Smooth muscle cell (in vitro differentiated cells): Measurements from ENCODE around the gene SH2D7. TPM values are rescaled to one million over a fixed set of nuclear protein-coding genes. Genes with fewer than 3 reads are reported as not detected.

Source experiments
- DNase-seq: peaks from one replicate; lab custom pipeline; 2025; ENCODE audit not compliant: unreplicated experiment; lab: John Stamatoyannopoulos, UW
- H2AFZ ChIP-seq: fragments of 200-600 bp; sonication (generic); 2 replicates; pipeline ENCODE4 v1.6.0; 2016; ENCODE audit warnings: antibody characterized with exemption, low read depth, mild to moderate bottlenecking
- H3F3A ChIP-seq: fragments of 200-600 bp; sonication (generic); 2 replicates; pipeline ENCODE4 v1.6.0; 2017; ENCODE audit warnings: antibody characterized with exemption, low read depth
- H3K27ac ChIP-seq: fragments of 200-600 bp; sonication (generic); 2 replicates; pipeline ENCODE4 v1.5.1; 2016; ENCODE audit warnings: low read depth, mild to moderate bottlenecking
- H3K27me3 ChIP-seq: fragments of 200-600 bp; sonication (generic); 2 replicates; pipeline ENCODE4 v1.6.1; 2016; ENCODE audit warnings: low read depth, mild to moderate bottlenecking
- H3K36me3 ChIP-seq: fragments of 200-600 bp; sonication (generic); 2 replicates; pipeline ENCODE4 v1.5.1; 2016; ENCODE audit warnings: low read depth
- H3K4me1 ChIP-seq: fragments of 200-600 bp; sonication (generic); 2 replicates; pipeline ENCODE4 v1.5.1; 2016; ENCODE audit warnings: low read depth
- H3K4me2 ChIP-seq: fragments of 200-600 bp; sonication (generic); 2 replicates; pipeline ENCODE4 v1.6.0; 2016; ENCODE audit warnings: mild to moderate bottlenecking
- H3K4me3 ChIP-seq: fragments of 200-600 bp; sonication (generic); 2 replicates; pipeline ENCODE4 v1.5.1; 2016; ENCODE audit warnings: mild to moderate bottlenecking
- H3K79me2 ChIP-seq: fragments of 200-600 bp; sonication (generic); 2 replicates; pipeline ENCODE4 v1.6.0; 2016; ENCODE audit warnings: low read depth, mild to moderate bottlenecking
- H3K9ac ChIP-seq: fragments of 200-600 bp; sonication (generic); 2 replicates; pipeline ENCODE4 v1.6.0; 2016; ENCODE audit warnings: low read depth
- H3K9me3 ChIP-seq: fragments of 200-600 bp; sonication (generic); replicated peaks from 2 replicates; pipeline ENCODE4 v1.5.1; 2016; ENCODE audit warnings: low read depth
- H4K20me1 ChIP-seq: fragments of 200-600 bp; sonication (generic); 2 replicates; pipeline ENCODE4 v1.6.0; 2016; ENCODE audit warnings: low read depth
- CTCF ChIP-seq: fragments of 200-600 bp; sonication (generic); IDR thresholded peaks from 2 replicates; pipeline ENCODE4 v1.5.1; 2017; ENCODE audit warnings: borderline replicate concordance, mild to moderate bottlenecking, antibody characterized with exemption; ENCODE audit not compliant: insufficient read depth, poor library complexity, severe bottlenecking
- WGBS: methylation state at CpG from one replicate; pipeline ENCODE4 v1.1.7; 2016; ENCODE audit warnings: low lambda C conversion rate; 5-methylcytosine and 5-hydroxymethylcytosine counted together
- polyA plus RNA-seq: library from polyadenylated mRNA; unstranded; fragments of >200 nt; fragmentation: Nextera tagmentation; extraction: Ambion mirVana; gene quantifications from 2 replicates; pipeline ENCODE4 v1.2.1, GENCODE V29; 2016
- total RNA-seq: library from RNA; depleted of rRNA; stranded (reverse); fragments of >200 nt; gene quantifications from 2 replicates; pipeline ENCODE4 v1.2.3, GENCODE V29; 2014

Gene SH2D7
- total and polyA plus RNA-seq, 2 experiments from 2014 or later: 0.07 TPM; not detected in 1

GRCh38 chr15:78111788-78112187 is 19.4 kb downstream of the SH2D7 start:
- no peak for TF ChIP-seq CTCF
- no peak overlapping the region for H3K27ac ChIP-seq
- 86% methylated on average over 3 of the region's 3 CpGs for WGBS
- H3K4me2 ChIP-seq: no peak overlapping the region
- no peaks in the 10 kb centered on the region for H3K9me3 ChIP-seq
- no peaks in the 10 kb centered on the region for H3K36me3 ChIP-seq
- H3K27me3 ChIP-seq: no peaks in the 10 kb centered on the region
- no peak for DNase-seq
- no peaks in the 10 kb centered on the region for H4K20me1 ChIP-seq
- no peaks in the 10 kb centered on the region for H3F3A ChIP-seq
- no peak overlapping the region for H2AFZ ChIP-seq
- no peak overlapping the region for H3K9ac ChIP-seq
- no peak overlapping the region for H3K4me3 ChIP-seq
- no peaks in the 10 kb centered on the region for H3K79me2 ChIP-seq
- no peaks in the 10 kb centered on the region for H3K4me1 ChIP-seq

- no peak for DNase-seq
- H2AFZ ChIP-seq: no peak overlapping the region
- no peak for TF ChIP-seq CTCF
- H3F3A ChIP-seq: no peaks in the 10 kb centered on the region
- H3K27me3 ChIP-seq: no peaks in the 10 kb centered on the region
- H3K27ac ChIP-seq: no peak overlapping the region
- no peak overlapping the region for H3K9ac ChIP-seq
- 80% methylated on average over 3 of the region's 3 CpGs for WGBS
- H3K36me3 ChIP-seq: no peaks in the 10 kb centered on the region
- no peak overlapping the region for H3K4me2 ChIP-seq
- H4K20me1 ChIP-seq: no peaks in the 10 kb centered on the region
- H3K9me3 ChIP-seq: no peaks in the 10 kb centered on the region
- no peaks in the 10 kb centered on the region for H3K4me1 ChIP-seq
- no peaks in the 10 kb centered on the region for H3K79me2 ChIP-seq
- H3K4me3 ChIP-seq: no peak overlapping the region
Measured at GRCh38 chr15:78112551-78112950, 20.2 kb downstream of the SH2D7 start.

- Histone ChIP-seq H3K4me3 (no peak overlapping the region), H3F3A (no peaks in the 10 kb centered on the region), H3K4me1 (no peaks in the 10 kb centered on the region), H3K9me3 (no peaks in the 10 kb centered on the region), H3K4me2 (no peak overlapping the region), H3K79me2 (no peaks in the 10 kb centered on the region), H2AFZ (no peak overlapping the region), H3K27me3 (no peaks in the 10 kb centered on the region), H3K27ac (no peak overlapping the region), H3K9ac (no peak overlapping the region), H4K20me1 (no peaks in the 10 kb centered on the region), H3K36me3 (no peaks in the 10 kb centered on the region)
- DNase-seq: no peak
- WGBS: 79% methylated on average over 5 of the region's 5 CpGs
- TF ChIP-seq CTCF: no peak
Measured at GRCh38 chr15:78120523-78120922, 28.2 kb downstream of the SH2D7 start.

- DNase-seq: no peak
- Histone ChIP-seq H3K4me3 (no peak overlapping the region), H3K4me2 (no peak overlapping the region), H3K79me2 (no peaks in the 10 kb centered on the region), H3K9ac (no peak overlapping the region), H3K27me3 (no peaks in the 10 kb centered on the region), H2AFZ (no peak overlapping the region), H4K20me1 (no peaks in the 10 kb centered on the region), H3K4me1 (no peaks in the 10 kb centered on the region), H3F3A (no peaks in the 10 kb centered on the region), H3K27ac (no peak overlapping the region), H3K9me3 (no peaks in the 10 kb centered on the region), H3K36me3 (no peaks in the 10 kb centered on the region)
- WGBS: 77% methylated on average over 3 of the region's 3 CpGs
- no peak for TF ChIP-seq CTCF
Measured at GRCh38 chr15:78125267-78125666, 32.9 kb downstream of the SH2D7 start.
